Pancreas (tissue), 10 donors: ENCODE data around the gene SLC45A3. TPM values are rescaled to one million over a fixed set of nuclear protein-coding genes. Genes with fewer than 3 reads are reported as not detected.

Source experiments
- ATAC-seq, 4 donors: fragments of 200-7000 bp; cut with Tn5 transposase; one replicate each; pipeline versions ENCODE4 v1.8.0 to v1.9.1; 2020; ENCODE audit warnings: mild to moderate bottlenecking in 4 of 4, moderate library complexity in 4 of 4
- DNase-seq, 6 donors: peaks; one replicate each; pipeline ENCODE4 v3.0.0-alpha.2; 2020
- FAIRE-seq: peaks from 2 replicates; lab custom pipeline; 2012; peaks lifted over from hg19 to GRCh38; lab: Jason Lieb, UNC
- H3K27ac ChIP-seq, 4 donors: fragments of 200-600 bp; sonication (generic); 1 replicate in 3 of 4; 2 replicates in 1 of 4; pipeline versions ENCODE4 v1.5.0 to v1.8.0; 2020
- H3K27me3 ChIP-seq, 4 donors: fragments of 200-600 bp; one replicate each; pipeline ENCODE4 v1.8.0; 2021
- H3K36me3 ChIP-seq, 3 donors: fragments of 200-600 bp; sonication (generic) in 1 of 3; one replicate each; pipeline versions ENCODE4 v1.5.0 to v1.8.0; 2020 to 2021
- H3K4me1 ChIP-seq, 3 donors: fragments of 200-600 bp; one replicate each; pipeline ENCODE4 v1.8.0; 2021
- H3K4me3 ChIP-seq, 4 donors: fragments of 200-600 bp; sonication (generic) in 2 of 4; one replicate each; pipeline versions ENCODE4 v1.5.0 to v1.8.0; 2020 to 2021
- H3K9me3 ChIP-seq, 4 donors: fragments of 200-600 bp; one replicate each; pipeline ENCODE4 v1.8.0; 2021
- WGBS, 2 donors: extraction: QIAGEN DNeasy Blood & Tissue Kit; methylation state at CpG; one replicate each; pipeline ENCODE4 v1.1.7; 2013; 5-methylcytosine and 5-hydroxymethylcytosine counted together
- intact Hi-C, 3 donors: fragments of 100-400 bp; cut with DNase I; formaldehyde crosslinking; loops; one replicate each; pipeline versions ENCODE4 v1.11.1 to v1.14.2; 2022
- polyA plus RNA-seq, 2 donors: library from polyadenylated mRNA; stranded (reverse); fragments of 200-250 nt; gene quantifications; one replicate each; pipeline ENCODE4 v1.2.3, GENCODE V29; 2013
- total RNA-seq, 6 donors: library from RNA; stranded (reverse); fragmentation: NEBNext Ultra II Directional in 4 of 6; extraction: Animal tissue kit (Norgen Biotek cat#: 25700) in 4 of 6; gene quantifications; one replicate each; pipeline versions ENCODE4 v1.2.1 to v1.2.4, GENCODE V29; 2021 to 2023
- TF ChIP-seq, protein P1 (sequence below), 4 donors: fragments of 200-600 bp; sonication (generic) in 3 of 4; IDR thresholded peaks; one replicate each; pipeline versions ENCODE4 v1.5.0 to v1.8.0; 2021; ENCODE audit warnings: antibody characterized with exemption in 4 of 4
- donor health status: healthy with polysubstance abuse.
- donor health status: DM: no; HTN: no; CAD: no; lungs with moderate emphysema.
- donor health status: DM: no; HTN: no; CAD: no.
- donor health status: control.
- donor health status: control.
- donor health status: Bipolar disorder and iron deficiency.
- donor health status: DM: yes; HTN: yes; CAD: no.
- donor health status: DM: no; HTN: no; CAD: no.
- donor health status: DM: no; HTN: no; CAD: no.
- donor health status: DM: yes; HTN: yes; CAD: no.

SLC45A3 gene
- total and polyA plus RNA-seq, 8 donors = 0.28 to 4.7 (median 1.3) TPM

DNA sequence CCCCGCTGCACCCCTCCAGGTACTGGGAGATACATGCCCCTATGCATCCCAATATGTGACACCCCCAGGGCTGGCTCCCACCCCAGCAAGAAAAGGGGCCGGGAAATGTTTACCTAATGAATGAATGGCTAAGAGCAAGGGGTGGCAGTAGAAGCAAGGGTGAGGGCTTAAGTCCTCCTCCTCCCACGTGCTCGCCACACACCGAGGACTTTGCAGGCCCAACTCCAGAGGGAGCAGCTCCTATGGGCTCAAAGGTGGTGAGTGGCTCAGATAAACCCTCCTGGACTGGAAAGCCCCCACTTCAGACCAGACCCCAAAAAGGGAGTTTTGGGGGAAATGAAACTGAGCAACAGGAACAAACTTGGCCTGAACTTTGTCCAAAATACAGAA lies 11.4 kb downstream of the SLC45A3 start:
- Histone ChIP-seq H3K27ac (no peak overlapping the region), H3K4me1 (no peaks in the 10 kb centered on the region), H3K27me3 (no peaks in the 10 kb centered on the region), H3K4me3 (no peak overlapping the region), H3K9me3 (no peaks in the 10 kb centered on the region), H3K36me3 (no peaks in the 10 kb centered on the region)
- ATAC-seq (no peak), FAIRE-seq (no peak), DNase-seq (peak in 1 of 6 donors; percentile 35)
- WGBS, 2 donors = 85 to 96% methylated on average over 5 of the region's 5 CpGs
- TF ChIP-seq, protein P1, sequence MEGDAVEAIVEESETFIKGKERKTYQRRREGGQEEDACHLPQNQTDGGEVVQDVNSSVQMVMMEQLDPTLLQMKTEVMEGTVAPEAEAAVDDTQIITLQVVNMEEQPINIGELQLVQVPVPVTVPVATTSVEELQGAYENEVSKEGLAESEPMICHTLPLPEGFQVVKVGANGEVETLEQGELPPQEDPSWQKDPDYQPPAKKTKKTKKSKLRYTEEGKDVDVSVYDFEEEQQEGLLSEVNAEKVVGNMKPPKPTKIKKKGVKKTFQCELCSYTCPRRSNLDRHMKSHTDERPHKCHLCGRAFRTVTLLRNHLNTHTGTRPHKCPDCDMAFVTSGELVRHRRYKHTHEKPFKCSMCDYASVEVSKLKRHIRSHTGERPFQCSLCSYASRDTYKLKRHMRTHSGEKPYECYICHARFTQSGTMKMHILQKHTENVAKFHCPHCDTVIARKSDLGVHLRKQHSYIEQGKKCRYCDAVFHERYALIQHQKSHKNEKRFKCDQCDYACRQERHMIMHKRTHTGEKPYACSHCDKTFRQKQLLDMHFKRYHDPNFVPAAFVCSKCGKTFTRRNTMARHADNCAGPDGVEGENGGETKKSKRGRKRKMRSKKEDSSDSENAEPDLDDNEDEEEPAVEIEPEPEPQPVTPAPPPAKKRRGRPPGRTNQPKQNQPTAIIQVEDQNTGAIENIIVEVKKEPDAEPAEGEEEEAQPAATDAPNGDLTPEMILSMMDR (IDR thresholded peaks at IDR 0.05) = no peak
- intact Hi-C loops = no loop called here

DNA sequence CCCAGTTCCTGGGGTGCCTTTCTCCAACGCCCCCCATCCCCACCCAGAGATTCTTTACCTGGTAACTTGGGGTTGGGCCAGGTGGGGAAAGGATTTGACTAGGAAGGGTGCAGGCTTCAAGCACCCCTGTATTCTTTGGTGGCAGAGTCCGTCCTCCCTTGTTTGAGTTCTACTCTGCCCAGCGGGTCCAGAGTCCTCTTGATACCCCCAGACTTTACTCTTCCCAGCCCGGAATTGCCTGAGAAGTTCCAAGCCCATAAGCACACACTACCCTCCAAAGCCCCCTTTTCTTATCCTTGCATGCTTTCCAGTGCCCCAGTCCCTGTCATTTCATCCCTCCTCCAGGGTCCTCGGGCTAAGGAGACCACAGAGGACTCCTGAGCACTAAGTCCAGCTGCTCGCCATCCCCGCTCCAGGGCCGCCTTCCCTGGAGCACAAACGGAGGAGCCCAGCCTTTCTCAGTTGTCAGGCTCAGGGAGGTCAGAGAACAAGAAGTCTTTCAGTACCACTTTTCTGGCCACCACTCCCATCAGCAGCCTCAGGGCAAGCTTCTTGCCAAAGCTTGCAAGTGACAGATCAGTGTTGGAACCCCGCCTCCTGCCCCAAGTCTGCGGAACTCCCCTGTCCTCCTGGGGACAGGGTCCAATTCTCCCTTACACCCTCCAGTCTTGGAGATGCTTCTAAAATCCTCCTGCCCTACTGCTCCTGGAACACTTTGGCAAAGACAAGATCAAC lies 12.2 kb downstream of the SLC45A3 start:
- Histone ChIP-seq H3K27me3 (no peaks in the 10 kb centered on the region), H3K4me3 (no peak overlapping the region), H3K36me3 (no peaks in the 10 kb centered on the region), H3K4me1 (no peaks in the 10 kb centered on the region), H3K9me3 (no peaks in the 10 kb centered on the region), H3K27ac (no peak overlapping the region)
- WGBS, 2 donors = 85% methylated on average over 11 of the region's 11 CpGs
- ATAC-seq (no peak), FAIRE-seq (no peak), DNase-seq (peak in 1 of 6 donors; percentile 27)
- intact Hi-C loops = no loop called here
- TF ChIP-seq, protein P1 (IDR thresholded peaks at IDR 0.05) = no peak

DNA sequence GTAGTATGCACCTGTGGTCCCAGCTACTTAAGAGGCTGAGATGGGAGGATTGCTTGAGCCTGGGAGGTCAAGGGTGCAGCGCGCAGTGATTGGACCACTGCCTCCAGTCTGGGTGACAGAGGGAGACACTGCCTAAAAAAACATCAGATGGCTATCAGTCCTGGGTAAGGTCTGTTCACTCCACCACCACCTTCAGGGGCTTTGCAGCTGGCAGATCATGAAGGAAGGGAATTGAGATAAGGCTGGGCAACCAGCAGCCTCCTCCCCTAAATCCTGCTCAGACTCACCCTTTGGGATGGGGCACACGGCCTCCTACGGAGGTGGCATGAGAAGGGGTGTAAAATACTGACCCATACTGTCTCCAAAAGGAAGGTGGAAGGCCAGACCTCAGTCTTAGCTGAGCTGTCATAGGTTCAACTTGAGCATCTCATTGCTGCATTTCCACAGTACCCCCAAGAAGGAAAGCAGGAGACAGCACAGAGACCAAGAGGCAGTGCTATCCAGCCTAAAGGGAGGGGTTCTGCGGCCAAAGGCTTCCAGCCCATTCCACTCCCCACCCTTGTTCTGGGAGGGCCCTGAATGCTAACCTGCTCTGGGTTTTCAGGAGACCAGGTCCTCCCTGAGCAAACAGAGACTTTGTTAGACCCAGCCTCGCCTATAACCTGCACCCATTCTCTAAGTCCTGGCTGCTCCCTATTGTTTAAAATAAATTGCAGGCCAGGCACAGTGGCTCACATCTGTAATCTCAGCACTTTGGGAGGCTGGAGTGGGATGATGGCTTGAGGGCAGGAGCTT lies 13.7 kb downstream of the SLC45A3 start:
- H3K36me3 ChIP-seq = no peaks in the 10 kb centered on the region
- H3K27ac ChIP-seq = no peak overlapping the region
- no peaks in the 10 kb centered on the region for H3K9me3 ChIP-seq
- intact Hi-C loops = no loop called here
- TF ChIP-seq, protein P1 (IDR thresholded peaks at IDR 0.05) = no peak
- 85 to 93% methylated on average over 6 of the region's 6 CpGs for WGBS, 2 donors
- H3K4me3 ChIP-seq = no peak overlapping the region
- H3K4me1 ChIP-seq = no peaks in the 10 kb centered on the region
- no peak for DNase-seq
- no peak for FAIRE-seq
- no peak for ATAC-seq
- no peaks in the 10 kb centered on the region for H3K27me3 ChIP-seq

DNA sequence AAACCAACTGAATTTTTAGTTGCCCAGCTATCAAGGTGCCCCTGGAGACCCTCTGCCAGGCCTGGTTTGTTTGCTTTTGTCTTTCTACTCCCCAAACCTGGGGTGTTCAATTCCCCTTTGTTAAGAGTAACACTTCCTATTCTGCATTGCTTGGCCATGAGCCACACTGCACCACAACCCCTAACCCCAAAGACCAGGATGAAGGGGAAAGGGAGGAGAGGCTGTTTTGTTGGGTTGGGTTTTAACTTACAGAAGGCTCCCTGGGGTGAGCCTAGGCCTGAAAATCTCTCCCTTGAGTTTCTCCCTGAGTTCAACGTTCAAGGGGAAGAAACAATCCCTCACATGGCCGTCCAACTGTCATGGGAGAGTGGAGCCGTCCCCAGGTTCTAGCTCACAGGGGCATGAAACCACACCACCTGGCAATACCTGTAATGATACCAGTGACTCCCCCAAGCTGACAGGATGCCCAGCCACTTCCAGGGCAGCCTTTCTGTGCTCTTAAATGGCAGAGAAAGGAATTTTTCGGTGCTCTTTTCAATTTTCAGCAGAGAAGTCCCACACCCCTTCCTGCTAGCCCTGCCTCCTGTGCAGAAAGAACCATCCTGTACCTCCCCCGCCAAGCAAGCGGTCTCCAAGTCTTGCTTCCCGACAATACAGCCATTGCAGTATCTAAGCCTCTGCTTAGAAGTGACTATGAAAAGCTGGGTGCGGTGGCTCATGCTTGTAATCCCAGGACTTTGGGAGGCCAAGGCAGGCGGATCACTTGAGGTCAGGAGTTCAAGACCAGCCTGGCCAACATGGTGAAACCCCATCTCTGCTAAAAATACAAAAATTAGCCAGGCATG lies 14.9 kb downstream of the SLC45A3 start:
- DNase-seq = peak in 1 of 6 donors; percentile 17
- TF ChIP-seq, protein P1 (IDR thresholded peaks at IDR 0.05) = no peak
- intact Hi-C loops = no loop called here
- Histone ChIP-seq H3K27ac (peak overlapping the region in 1 of 4 donors; percentile 44), H3K9me3 (no peaks in the 10 kb centered on the region), H3K27me3 (no peaks in the 10 kb centered on the region), H3K4me3 (no peak overlapping the region), H3K4me1 (no peaks in the 10 kb centered on the region), H3K36me3 (no peaks in the 10 kb centered on the region)
- ATAC-seq = no peak
- WGBS, 2 donors = 75 to 79% methylated on average over 9 of the region's 9 CpGs
- no peak for FAIRE-seq
